Superior temporal gyrus (tissue), 1 donor: ENCODE data around the gene KIAA0930.
"Not testable (repeated sequence)": the region's sequence is repeated elsewhere in the genome, so short reads cannot be mapped to it uniquely, and the experiment has no call there.

ENCODE experiments used
- DNase-seq: peaks from one replicate; pipeline ENCODE4 v3.0.0-alpha.2; 2016; ENCODE audit errors: extremely low spot score

Gene KIAA0930

DNA sequence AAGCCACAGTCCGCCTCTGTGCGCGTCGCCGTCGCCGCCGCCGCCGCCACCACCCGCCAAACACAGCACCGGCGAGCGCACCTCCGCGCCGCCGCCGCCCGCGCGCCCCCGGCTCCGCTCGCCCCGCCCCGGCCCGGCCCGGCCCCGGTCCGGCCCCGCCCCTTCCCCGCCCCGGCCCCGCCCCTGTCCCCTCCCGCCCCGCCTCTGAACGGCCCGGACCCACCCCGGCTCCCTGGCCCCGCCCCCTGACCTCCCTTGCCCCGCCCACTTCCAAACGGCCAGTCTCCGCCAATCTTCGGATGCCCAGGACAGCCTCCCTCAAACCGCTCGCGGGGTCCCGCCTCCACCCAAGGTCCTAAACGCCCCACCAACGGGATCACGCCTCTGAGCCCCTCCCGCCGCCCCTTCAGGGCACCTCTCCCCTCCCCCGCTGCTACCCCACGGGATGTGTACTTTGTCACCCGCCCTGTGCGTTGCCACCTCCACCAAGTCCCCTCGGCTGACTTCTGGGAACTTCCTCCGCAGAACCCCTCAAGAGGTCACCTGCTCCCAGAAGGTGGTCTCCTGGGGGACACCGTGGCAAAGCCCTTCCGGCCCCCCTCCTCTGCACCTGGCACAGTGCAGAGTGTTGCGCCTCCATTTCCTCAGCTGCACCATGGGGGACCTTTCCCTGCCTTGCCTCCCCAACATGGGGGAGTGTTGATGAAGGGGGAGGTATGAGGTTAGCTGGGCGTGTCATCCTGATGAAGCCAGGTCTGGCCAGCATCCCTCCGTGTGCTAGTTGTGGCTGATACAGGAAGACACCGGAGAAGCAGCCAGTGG, at the start of gene KIAA0930:
TSS of gene KIAA0930 (minus strand) at position 85 of the 822 bp plus-strand sequence. CDS start 191 bp downstream, outside the sequence.
- peak; percentile 41 for DNase-seq

DNA sequence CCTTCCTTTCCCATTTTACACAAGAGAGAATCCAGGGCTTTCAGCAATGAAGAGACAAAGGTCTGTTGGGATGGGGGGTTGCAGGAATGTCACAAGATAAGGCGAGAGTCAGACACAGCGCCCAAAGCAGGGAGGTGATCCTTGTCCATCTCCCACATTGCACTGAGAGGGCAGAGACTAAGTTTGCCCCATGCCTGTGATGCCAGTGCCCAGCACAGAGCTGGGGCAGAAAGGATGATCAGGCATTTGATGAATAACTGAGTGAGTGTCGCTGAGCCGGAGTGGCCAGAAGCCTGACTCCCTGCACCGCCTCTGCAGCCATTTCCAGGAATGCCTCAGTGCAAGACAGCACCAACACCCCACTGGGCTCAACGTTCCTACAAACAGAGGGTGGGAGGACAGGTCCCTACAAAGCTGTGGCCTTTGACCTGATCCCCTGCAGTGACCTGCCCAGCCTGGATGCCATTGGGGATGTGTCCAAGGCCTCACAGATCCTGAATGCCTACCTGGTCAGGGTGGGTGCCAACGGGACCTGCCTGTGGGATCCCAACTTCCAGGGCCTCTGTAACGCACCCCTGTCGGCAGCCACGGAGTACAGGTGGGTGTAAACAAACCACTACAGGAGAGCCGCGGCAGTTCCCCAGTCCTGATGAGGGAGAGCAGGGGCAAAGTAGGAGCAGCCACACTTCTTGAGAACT, 46.3 kb upstream of the KIAA0930 start:
- no peak for DNase-seq

DNA sequence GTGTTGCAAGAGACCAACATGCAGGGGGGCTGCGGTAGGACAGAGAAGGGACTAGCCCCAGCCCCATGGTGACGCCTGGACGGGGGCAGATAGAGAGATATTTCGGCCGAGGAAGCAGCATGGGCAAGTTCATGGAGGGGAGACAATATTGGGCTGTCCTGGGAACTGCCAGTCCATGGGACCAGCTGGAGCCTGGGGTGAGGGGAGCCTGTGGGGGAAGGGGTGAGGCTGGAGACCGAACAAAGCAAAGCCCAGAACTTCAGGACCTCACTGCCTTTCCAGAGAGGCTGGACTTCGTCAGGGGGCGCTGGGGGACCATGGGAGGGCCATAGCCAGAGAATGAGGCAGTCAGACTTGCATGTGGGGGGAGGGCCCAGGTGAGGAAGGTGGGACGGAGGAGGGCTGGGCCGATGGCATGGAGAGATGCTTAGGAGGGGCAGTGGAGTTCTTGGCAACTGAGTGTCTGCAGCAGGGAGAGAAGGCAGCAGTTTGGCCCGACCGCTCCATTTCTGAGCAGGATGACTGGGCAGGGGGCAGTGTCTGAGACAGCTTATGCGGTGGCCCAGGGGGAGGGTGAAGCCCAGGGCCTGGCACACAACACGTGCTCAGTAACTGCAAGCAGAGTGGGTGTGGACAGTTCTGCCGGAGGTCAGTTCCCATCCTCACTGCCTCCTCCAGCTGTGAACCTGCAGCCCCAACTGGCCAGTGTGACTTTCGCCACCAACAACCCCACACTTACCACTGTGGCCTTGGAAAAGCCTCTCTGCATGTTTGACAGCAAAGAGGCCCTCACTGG, 44.8 kb upstream of the KIAA0930 start:
- DNase-seq, result no peak

DNA sequence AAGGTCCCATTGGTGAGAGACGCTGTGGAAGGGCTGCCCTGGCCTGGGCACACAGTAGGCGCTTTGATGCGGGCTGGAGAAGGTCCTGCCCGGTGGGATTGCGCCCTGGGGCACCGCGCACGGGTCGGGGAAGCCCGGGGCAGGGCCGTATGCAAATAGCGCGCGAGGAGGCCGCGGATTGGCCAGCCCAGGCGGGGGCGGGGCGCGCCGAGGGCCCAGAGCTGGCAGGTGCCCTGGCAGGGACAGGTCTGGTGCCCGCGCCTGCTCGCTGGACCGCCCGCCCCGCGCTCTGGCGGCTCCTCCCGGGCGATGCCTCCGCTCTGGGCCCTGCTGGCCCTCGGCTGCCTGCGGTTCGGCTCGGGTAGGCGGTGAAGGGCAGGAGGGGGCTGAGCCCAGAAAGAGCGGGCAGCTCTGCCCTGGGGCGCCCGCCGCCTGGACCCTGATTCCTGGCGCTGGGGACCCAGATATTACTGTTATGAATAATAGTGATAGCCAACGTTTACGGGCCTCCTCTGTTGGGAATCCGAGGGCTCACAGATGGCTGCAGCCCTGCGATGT, 44.1 kb upstream of the KIAA0930 start, which contains the start of gene UPK3A:
TSS of gene UPK3A (plus strand) at position 245 of the 558 bp plus-strand sequence. CDS start at position 310, 65 bp downstream.
- no peak for DNase-seq

DNA sequence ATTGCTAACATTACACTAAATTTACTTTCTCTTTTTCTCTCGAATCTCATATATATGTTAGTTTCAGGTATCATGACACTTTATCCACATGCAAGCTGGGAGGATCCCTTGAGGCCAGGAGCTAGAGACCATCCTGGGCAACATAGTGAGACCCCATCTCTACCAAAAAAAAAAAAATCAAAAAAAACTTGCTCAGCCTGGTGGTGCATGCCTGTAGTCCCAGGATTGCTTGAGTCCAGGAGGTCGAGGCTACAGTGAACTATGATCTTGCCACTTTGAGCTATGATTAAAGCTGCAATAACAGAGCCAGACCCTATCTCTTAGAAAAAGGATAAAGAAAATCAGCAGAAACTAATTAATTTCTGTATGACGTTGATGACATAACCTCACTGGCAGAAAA, 40.3 kb upstream of the KIAA0930 start:
- DNase-seq, result no peak

DNA sequence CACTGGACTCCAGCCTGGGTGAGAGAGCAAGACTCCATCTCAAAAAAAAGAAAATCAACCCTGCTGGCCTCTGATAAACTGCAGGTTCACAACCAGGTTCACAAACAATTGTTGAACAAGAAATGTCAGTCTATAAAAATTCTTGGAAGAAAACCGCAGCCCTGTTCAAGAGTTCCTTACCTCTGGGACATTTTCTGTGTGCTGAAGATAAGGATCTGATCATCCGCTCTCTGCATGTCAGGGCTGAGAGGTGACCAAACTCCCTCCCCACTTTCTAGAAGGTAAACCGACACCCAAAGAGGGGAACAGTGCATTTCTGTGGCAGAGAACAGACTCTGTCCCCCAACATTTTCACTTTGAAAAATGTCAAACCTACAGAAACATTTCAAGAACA, 39.9 kb upstream of the KIAA0930 start:
- DNase-seq, result no peak

DNA sequence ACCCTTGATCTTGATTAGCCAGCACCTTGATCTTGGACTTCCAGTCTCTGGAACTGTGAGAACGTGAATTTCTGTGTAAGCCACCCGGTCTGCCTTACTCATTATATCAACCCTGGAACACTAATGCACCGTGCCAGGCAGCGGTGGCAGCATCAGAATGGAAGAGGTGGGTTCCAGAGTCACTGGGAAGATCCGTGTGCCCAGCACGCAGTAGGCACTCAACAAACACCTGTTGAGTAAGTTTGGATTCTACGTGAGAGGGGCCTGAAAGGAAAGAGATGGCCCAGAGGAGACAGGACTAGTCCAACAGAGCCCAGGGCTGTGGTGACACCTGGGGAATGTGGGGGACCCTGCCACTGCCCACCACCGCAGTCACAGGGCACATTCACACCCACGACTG, 37.4 kb upstream of the KIAA0930 start:
- no peak for DNase-seq

DNA sequence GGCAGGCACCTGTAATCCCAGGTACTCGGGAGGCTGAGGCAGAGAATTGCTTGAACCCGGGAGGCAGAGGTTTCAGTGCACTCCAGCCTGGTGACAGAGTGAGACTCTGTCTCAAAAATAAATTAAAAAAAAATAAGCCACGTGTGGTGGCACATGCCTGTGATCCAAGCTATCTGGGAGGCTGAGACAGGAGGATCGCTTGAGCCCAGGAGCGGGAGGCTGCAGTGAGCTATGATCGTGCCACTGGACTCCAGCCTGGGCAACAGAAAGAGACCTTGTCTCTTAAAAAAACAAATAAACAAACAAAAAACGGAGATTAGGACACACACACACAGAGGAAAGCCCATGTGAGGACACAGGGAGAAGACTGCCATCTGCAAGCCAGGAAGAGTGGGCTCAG, 37.0 kb upstream of the KIAA0930 start:
- DNase-seq, result not testable (repeated sequence)

DNA sequence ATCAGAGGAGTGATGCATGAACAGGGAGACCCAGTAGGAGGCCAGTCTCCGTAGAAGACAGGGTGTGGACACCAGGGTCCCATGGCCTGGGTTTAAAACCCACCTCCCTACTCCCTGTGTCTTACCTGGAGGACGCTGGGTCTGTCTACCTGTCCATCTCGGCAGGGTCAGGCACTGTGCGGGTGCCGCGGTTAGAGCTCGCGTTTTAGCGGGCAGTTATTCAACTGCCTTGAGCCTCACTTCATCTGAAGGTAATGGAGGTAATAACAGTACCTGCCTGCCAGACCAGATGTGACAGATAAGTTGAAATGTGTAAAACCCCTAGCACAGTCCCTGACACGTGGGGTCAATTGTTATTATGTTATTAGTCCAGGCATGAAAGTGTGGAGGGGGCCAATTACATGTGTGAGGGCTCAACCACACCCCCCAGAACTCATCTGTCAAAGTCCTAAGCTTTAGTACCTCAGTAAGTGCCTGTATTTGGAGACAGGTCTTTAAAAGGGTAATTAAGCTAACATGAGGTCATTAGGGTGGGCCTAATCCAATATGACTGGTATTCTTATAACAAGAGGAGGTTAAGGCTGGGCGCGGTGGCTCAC, 35.9 kb upstream of the KIAA0930 start:
- DNase-seq, result no peak

DNA sequence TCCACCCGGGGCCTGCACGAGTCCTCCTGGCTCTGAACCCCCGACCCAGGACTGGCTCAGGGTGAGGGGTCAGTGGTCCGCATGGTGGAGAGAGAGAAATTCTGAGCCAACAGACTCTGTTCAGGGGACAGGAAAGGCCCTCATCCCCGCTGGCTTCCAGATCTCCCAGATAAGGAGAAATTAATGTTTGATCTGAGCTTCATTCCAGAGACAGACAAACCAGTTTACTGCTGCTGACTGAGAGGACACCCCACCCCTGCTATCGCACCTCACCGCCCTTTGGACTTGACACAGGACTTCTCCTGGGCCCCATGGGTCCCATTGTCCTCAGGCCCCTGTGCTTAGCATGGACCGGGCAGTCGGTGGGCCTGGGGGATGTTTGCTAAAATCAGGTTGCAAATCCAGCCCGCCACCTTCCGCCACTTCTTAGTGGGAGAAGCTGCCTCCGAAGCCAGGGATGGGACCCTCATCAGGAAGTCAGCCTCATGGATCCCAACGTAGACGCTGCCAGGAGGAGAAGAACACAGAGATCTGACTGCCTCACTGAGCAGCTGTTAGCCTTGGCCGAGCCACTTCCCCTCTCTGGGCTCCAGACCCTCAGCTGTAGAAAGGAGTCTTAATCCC, 32.9 kb upstream of the KIAA0930 start:
- no peak for DNase-seq

DNA sequence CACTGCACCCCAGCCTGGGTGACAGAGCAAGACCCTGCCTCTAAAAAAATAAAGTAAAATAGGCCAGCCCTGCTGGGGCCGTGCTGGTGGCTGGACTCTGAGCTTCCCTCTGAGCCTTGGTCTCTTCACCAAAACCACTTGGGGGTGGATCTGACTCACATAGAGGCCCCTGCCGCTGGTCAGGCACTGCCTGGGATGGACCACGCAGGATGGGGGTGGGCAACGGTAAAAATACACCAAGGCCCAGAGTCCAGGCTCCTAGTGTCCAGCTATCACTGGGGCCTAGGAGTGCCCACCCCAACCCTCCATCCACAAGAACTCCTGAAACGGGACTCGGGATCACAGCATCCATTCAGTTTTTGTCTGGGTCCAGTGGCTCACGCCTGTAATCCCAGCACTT, 31.8 kb upstream of the KIAA0930 start:
- DNase-seq, result no peak

DNA sequence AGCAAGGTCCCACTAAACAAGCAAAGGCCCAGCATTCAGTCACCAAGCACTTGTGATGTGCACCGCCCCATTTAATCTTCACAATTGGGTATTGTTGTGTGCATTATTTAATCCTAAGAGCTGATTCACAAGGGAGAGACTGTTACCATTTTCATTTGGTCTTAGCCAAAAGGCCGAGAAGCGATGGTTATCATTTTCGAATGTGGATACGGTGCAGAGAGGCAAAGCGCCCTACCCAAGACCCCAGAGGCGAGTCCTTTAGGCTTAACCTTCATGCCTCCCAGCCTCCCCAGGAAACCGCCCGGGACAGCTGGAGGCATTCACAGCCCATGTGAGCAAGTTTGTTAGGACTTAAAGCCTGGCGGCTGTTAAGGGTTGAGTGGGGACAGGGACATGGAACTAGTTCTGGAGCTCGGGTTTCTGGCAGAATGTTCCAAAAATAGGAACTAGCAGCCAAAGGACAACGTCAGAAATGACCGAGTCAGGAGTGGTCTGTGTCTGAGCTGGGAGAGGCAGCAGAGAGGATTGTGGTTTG, 31.0 kb upstream of the KIAA0930 start:
- peak; percentile 84 for DNase-seq

DNA sequence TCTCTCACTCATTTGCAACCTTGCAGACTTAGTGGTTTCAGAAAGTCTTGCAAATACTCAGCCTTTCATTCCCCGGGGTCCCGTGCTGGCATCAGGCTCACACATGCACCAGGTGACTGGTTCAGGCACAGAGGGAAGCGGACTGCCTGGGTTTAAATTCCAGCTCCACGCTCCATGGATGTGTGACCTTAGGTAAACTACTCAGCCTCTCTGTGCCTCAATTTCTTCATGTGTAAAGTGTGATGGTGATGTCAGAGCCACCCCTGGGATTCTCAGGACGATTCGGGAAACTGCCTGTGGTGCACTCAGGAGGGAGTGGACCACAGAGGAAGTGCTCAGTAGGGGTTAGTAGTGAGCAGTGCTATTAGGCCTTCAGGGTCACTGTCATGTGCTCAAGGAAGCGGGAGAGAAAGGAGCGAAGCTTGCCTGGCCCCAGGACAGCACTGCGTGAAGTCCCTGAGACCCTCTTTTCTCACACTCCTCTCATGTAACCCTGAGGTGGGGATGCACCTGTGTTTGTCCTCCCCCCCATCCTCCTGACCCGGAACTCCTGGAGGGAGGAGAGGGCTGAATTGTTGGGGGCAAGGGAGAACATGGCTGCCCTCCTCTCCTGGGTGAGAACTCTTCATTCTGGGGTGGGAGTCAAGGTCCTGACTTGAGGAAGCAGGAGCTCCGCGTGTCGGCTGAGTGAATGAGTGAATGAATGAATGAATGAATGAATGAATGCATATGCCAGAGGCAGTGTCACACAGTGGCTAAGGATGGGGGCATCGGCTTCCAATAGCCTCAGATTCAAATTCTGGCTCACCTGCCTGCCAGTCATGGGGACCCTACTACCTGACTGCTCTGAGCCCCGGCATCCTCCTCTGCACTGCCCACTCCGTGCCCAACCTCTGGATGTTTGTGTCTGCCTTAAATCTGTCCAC, 29.7 kb upstream of the KIAA0930 start:
- no peak for DNase-seq

DNA sequence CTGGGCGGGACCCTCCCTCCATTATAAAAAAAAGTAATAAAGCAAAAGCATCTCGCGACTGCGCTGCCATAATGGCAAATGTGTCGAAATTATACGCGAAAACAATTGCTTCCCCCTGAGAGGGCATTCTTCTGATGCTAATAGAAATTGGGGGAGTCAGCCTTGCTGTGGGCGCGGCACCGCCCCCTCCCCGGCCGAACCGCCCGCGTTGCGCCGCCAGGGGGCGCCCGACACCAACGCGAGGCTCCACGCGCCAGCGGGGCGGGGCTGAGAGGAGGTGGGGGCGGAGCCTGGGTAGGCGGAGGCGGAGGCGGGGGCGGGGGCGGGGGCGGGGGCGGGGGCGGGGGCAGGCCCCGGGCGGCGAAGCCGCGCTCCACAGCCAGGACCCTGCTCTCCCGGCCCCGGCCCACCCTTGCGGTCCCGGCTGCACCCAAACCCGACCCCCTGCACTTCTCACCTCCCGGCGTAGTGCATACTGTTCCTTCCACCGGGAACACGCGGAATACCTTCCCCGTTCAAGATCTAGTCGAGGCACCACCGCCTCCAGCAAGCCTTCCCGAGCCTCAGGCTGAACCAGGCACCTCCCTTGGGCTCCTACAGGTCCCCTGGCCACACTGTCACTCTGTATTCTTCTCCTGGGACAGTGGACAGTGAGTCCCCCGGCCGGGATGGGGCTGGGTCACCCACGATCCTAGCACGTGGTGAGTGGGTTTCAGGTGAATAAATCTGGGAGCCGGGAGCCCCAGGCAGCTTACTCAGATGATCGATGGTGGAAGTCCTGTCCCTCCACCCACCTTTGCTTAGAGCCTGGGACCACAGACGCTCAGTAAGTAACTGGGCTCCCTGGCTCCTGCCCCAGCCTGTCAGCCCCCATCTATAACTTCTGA, 28.5 kb upstream of the KIAA0930 start:
- DNase-seq, result peak; percentile 76

DNA sequence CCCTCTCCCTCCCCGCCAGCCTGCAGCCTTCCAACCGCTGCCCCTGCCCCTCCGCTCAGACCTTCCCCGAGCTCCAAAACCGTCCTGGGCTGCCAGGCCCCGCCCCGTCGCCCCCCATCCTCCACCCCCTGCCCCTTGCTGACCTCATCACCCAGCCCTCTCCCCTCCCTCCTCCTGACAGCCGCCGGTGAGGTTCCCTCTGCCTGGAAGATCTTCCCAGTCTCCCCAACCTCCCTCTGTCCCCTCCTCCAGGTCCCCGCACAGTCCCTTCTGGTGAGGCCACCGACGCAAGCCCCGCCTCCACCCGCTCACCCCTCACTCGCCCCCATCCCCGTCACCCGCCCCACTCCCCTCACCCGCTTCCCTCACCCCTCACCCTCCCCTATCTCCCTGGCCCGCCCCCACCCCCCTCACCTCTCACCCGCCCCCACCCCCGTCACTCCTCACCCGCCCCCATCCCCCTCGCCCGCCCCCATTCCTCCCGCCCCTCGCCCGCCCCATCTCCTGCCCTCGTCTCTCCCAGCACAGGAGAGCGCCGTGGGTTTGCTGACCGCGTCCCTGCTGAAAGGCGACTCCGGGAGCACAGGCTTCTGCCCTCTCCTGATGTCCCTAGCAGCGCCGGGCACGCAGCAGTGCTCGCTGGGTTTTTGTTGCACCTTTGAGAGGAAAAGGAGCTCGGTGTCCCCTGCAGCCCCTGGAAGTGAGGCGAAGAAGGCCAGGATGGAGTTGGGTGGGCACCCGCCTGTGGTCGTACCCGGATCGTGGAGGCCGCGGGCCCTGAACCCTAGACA, 27.7 kb upstream of the KIAA0930 start:
- no peak for DNase-seq

DNA sequence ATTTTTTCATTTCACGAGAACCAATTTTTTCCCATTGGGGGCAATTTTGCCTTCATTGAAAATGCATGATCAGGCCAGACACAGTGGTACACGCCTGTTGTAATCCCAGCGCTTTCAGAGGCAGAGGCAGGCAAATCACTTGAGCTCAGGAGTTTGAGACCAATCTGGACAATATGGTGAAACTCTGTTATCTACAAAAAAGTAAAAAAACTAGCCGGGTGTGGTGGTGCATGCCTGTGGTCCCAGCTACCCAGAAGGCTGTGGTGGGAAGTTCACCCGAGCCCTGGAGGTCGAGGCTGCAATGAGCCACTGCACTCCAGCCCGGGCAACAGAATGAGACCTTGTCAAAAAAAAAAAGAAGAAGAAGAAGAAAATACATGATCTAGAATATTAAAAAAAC, 24.8 kb upstream of the KIAA0930 start:
- no peak for DNase-seq

DNA sequence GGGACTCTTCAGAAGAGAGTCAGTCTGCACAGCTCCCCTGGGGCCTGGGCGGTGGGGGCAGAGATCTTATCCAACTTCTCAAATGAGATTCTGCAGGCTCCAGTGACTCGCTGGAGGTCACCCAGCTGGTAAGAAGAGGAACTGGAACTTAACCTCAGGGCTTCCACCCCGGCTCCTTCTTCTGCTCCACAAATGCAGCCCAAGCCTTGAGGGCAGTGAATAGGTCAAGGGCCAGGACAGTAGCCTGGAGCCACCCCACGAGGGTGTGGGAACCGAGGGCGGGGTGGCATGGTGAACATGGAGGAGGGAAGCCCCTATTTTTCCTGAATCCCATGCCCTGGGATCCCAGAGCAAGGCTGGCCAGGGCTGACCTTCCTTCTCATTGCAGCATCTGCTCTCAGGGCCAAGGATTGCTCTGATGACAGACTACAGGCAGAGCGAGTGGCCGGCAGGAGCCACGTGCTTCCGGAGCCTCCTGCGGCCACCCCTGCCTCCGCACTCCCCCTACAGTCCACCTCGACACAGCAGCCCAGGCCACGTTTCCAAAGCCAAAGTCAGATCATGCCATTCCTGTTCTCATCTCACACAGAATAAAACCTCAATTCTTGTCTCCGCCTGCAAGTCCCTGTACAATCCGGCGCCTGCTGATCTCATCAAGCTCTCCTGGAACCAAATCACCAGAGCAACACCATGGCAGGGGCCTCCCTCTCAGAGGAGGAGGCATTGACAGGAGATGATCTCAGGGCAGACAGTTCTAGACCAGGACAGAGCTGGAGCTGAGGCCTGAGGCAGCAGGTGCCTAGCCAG, 23.0 kb upstream of the KIAA0930 start:
- peak; percentile 73 for DNase-seq
